CD8-positive, alpha-beta memory T cell (primary cell): ENCODE results near the gene FADS1. TPM values are rescaled to one million over a fixed set of nuclear protein-coding genes. Genes with fewer than 3 reads are reported as not detected.

Source experiments
- CTCF ChIA-PET: fragments of 350-600 bp; sonication (Branson Sonifier 250); formaldehyde crosslinking; loops from one replicate; lab custom pipeline; 2021; ENCODE audit warnings: antibody characterized with exemption; lab: Charles Lee
- POLR2A ChIA-PET: fragments of 350-600 bp; sonication (Branson Sonifier 250); formaldehyde crosslinking; loops from one replicate; lab custom pipeline; 2021; ENCODE audit warnings: antibody characterized with exemption; lab: Charles Lee
- DNase-seq, 5 donors: peaks; one replicate each; pipeline versions ENCODE4 v3.0.0 to v3.0.0-alpha.2; 2020 to 2022; ENCODE audit warnings: mixed read lengths in 1 of 5
- H3K27ac ChIP-seq: one replicate; pipeline ENCODE4 v1.7.0; 2013; ENCODE audit warnings: low read depth, mild to moderate bottlenecking, low read length, moderate library complexity
- H3K27me3 ChIP-seq: 2 replicates; pipeline ENCODE4 v1.7.0; 2013; ENCODE audit warnings: low read length, mild to moderate bottlenecking; ENCODE audit not compliant: insufficient read depth, poor library complexity, severe bottlenecking
- H3K36me3 ChIP-seq: 2 replicates; pipeline ENCODE4 v1.7.0; 2013; ENCODE audit warnings: mild to moderate bottlenecking, low read length, moderate library complexity; ENCODE audit not compliant: insufficient read depth
- H3K4me1 ChIP-seq: 2 replicates; pipeline ENCODE4 v1.7.0; 2013; ENCODE audit warnings: mild to moderate bottlenecking, low read length, moderate library complexity; ENCODE audit not compliant: insufficient read depth
- H3K4me3 ChIP-seq: 2 replicates; pipeline ENCODE4 v1.7.0; 2013; ENCODE audit warnings: mild to moderate bottlenecking, low read length
- H3K9me3 ChIP-seq: 2 replicates; pipeline ENCODE4 v1.7.0; 2013; ENCODE audit warnings: mild to moderate bottlenecking, low read length
- H3K27ac Mint-ChIP-seq, 8 donors: one replicate each; pipeline ENCODE4 v1.8.0; 2020 to 2021; ENCODE audit warnings: mixed read lengths in 8 of 8, mild to moderate bottlenecking in 6 of 8, inconsistent platforms in 3 of 8, moderate library complexity in 3 of 8
- H3K27me3 Mint-ChIP-seq, 2 donors: one replicate each; pipeline ENCODE4 v1.8.0; 2020 to 2021; ENCODE audit warnings: mixed read lengths in 2 of 2, mild to moderate bottlenecking in 1 of 2, moderate library complexity in 1 of 2
- H3K36me3 Mint-ChIP-seq, 3 donors: one replicate each; pipeline ENCODE4 v1.8.0; 2020 to 2021; ENCODE audit warnings: mixed read lengths in 3 of 3, inconsistent platforms in 1 of 3, mild to moderate bottlenecking in 1 of 3
- H3K4me1 Mint-ChIP-seq, 3 donors: one replicate each; pipeline ENCODE4 v1.8.0; 2020 to 2021; ENCODE audit warnings: mixed read lengths in 3 of 3, inconsistent platforms in 1 of 3, mild to moderate bottlenecking in 1 of 3
- H3K4me3 Mint-ChIP-seq, 7 donors: one replicate each; pipeline ENCODE4 v1.8.0; 2020 to 2021; ENCODE audit warnings: mixed read lengths in 7 of 7, mild to moderate bottlenecking in 6 of 7, moderate library complexity in 4 of 7, inconsistent platforms in 2 of 7
- H3K9me3 Mint-ChIP-seq, 5 donors: one replicate each; pipeline ENCODE4 v1.8.0; 2020 to 2022; ENCODE audit warnings: mixed read lengths in 5 of 5, mild to moderate bottlenecking in 3 of 5, moderate library complexity in 2 of 5, inconsistent platforms in 1 of 5
- polyA plus RNA-seq: library from polyadenylated mRNA; unstranded; fragments of 300-500 nt; fragmentation: Illumina TruSeq; gene quantifications from one replicate; pipeline ENCODE4 v1.2.3, GENCODE V29; 2021
- total RNA-seq, 2 experiments: library from RNA; stranded (reverse); gene quantifications; one replicate each; pipeline ENCODE4 v1.2.3, GENCODE V29; 2021

FADS1 gene
- total and polyA plus RNA-seq, 3 experiments from 2014 or later: 1.4 to 6.3 (median 6.3) TPM

DNA sequence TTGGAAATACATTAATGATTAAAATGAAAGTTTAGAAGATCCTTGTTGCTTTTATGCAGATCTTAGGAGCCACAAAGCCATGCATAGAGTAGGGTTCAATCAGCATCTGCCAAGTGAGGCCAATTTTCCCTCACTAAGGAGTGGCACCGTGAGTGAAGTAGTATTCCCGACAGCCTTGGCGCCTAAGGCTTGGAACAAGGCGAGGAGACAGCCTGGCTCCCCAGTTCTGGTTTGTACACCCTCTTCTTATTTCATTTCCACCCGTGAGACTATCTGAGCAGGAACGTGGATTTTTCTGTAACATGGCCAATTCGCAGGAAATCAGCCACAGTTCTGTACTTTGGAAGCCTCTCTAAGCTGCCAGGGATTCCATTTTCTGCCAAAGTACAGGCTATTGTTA, 33.9 kb upstream of the FADS1 start:
- no peaks in the 10 kb centered on the region for H3K9me3 ChIP-seq
- no peak overlapping the region for H3K4me3 ChIP-seq
- POLR2A ChIA-PET: no interaction called here
- CTCF ChIA-PET: no interaction called here
- H3K4me1 Mint-ChIP-seq: no peaks in the 10 kb centered on the region
- no peaks in the 10 kb centered on the region for H3K4me1 ChIP-seq
- no peak overlapping the region for H3K27ac Mint-ChIP-seq
- H3K27me3 Mint-ChIP-seq: peaks cover 0 to 1% of the 10 kb centered on the region in 2 donors
- no peak overlapping the region for H3K27ac ChIP-seq
- no peak for DNase-seq
- H3K36me3 ChIP-seq: no peaks in the 10 kb centered on the region
- peaks cover 0 to 7% (median 0%) of the 10 kb centered on the region in 3 donors for H3K36me3 Mint-ChIP-seq
- H3K27me3 ChIP-seq: no peaks in the 10 kb centered on the region
- H3K4me3 Mint-ChIP-seq: no peak overlapping the region
- no peaks in the 10 kb centered on the region for H3K9me3 Mint-ChIP-seq

GRCh38 chr11:61848631-61849030, 31.8 kb upstream of the FADS1 start:
- H3K36me3 Mint-ChIP-seq: peaks cover 0 to 7% (median 0%) of the 10 kb centered on the region in 3 donors
- Histone ChIP-seq H3K4me3 (no peak overlapping the region), H3K27ac (no peak overlapping the region), H3K4me1 (no peaks in the 10 kb centered on the region), H3K9me3 (no peaks in the 10 kb centered on the region), H3K27me3 (no peaks in the 10 kb centered on the region), H3K36me3 (no peaks in the 10 kb centered on the region)
- no peak overlapping the region for H3K4me3 Mint-ChIP-seq
- ChIA-PET CTCF (no interaction called here), POLR2A (no interaction called here)
- H3K9me3 Mint-ChIP-seq: no peaks in the 10 kb centered on the region
- H3K4me1 Mint-ChIP-seq: no peaks in the 10 kb centered on the region
- peaks cover 0 to 1% of the 10 kb centered on the region in 2 donors for H3K27me3 Mint-ChIP-seq
- no peak overlapping the region for H3K27ac Mint-ChIP-seq
- DNase-seq: no peak

DNA sequence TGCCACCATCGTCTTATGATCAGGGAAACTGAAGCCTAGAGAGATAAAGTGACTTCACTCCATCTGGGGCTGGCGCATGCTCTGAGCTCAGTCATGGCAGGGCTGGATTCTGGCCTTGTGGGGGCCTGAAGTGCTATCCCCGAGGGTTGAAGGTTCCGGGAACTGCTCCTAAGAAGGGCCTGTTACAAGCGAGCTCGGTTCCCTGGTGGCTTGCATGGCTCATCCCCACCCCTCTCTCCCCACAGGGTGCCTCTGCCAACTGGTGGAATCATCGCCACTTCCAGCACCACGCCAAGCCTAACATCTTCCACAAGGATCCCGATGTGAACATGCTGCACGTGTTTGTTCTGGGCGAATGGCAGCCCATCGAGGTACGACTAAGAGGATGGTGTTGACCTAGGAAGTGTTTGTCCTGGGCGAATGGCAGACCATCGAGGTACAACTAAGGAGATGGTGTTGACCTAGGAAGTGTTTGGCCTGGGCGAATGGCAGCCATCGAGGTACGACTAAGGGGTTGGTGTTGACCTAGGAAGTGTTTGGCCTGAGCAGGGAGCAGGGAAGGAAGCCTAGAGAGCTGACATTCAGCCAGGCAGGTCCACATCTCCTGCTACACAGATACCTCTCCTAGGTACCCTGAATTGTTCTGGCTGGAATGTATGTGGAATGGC, 31.2 kb upstream of the FADS1 start:
- Mint-ChIP-seq H3K4me3 (no peak overlapping the region), H3K36me3 (peaks cover 0 to 7% (median 0%) of the 10 kb centered on the region in 3 donors), H3K9me3 (no peaks in the 10 kb centered on the region), H3K27me3 (no peaks in the 10 kb centered on the region), H3K27ac (no peak overlapping the region), H3K4me1 (no peaks in the 10 kb centered on the region)
- Histone ChIP-seq H3K27me3 (no peaks in the 10 kb centered on the region), H3K4me1 (no peaks in the 10 kb centered on the region), H3K36me3 (no peaks in the 10 kb centered on the region), H3K4me3 (no peak overlapping the region), H3K9me3 (no peaks in the 10 kb centered on the region), H3K27ac (no peak overlapping the region)
- CTCF ChIA-PET: no interaction called here
- POLR2A ChIA-PET: no interaction called here
- no peak for DNase-seq

- Mint-ChIP-seq H3K9me3 (no peaks in the 10 kb centered on the region), H3K4me1 (no peaks in the 10 kb centered on the region), H3K27me3 (no peaks in the 10 kb centered on the region), H3K36me3 (peaks cover 0 to 7% (median 0%) of the 10 kb centered on the region in 3 donors), H3K27ac (no peak overlapping the region), H3K4me3 (no peak overlapping the region)
- ChIA-PET POLR2A (no interaction called here), CTCF (no interaction called here)
- Histone ChIP-seq H3K4me3 (no peak overlapping the region), H3K27ac (no peak overlapping the region), H3K36me3 (no peaks in the 10 kb centered on the region), H3K27me3 (no peaks in the 10 kb centered on the region), H3K9me3 (no peaks in the 10 kb centered on the region), H3K4me1 (no peaks in the 10 kb centered on the region)
- DNase-seq: no peak
Observed at GRCh38 chr11:61846362-61847020, 29.7 kb upstream of the FADS1 start.

DNA sequence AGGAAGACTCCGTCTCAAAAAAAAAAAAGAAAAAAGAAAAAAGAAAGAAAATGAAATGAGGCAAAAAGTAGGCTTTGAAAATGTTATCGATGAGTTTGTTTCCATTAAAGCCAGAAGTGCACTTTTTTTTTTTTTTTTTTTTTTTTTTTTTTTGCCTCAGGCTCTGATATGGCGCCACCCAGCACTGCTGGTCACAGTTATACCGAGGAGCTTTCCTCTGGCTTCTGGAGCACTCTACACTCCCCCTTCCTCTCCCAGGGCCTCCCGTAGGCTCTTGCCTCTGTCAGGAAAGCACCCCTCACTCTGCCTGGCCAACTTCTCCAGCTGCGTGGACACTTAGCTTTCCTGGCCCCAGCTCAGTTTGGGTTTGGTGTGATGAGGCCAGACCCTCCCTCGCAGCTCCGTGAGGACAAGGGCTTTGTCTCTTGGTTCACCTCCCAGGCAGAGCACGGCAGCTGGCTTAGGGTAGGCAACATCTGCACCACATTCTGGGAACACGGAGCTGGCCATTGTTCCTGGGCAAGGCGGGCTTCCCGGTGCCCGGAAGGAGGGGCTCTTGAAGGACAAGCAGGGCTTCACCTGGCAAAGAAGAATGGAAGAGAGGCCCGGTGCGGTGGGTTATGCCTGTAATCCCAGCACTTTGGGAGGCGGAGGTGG, 28.2 kb upstream of the FADS1 start:
- no peak for DNase-seq
- H3K27ac Mint-ChIP-seq: no peak overlapping the region

DNA sequence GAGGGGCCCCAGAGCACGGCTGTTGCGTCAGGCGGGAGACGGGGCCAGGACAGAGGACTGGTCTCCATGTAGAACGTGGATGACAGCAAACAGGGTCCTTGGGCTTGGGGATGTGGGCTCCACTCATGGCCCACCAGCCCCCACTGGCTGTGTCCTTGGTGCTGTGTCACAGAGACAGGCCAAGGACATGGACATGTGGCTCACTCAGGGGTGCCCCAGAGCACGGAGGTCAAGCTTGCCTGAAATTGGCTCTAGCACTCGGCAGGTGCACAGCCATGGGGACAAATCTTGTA, 25.7 kb upstream of the FADS1 start:
- H3K27ac ChIP-seq: peak overlapping the region; percentile 73
- Mint-ChIP-seq H3K36me3 (peaks cover 0 to 8% (median 0%) of the 10 kb centered on the region in 3 donors), H3K9me3 (no peaks in the 10 kb centered on the region), H3K27me3 (no peaks in the 10 kb centered on the region), H3K4me1 (no peaks in the 10 kb centered on the region), H3K4me3 (no peak overlapping the region), H3K27ac (no peak overlapping the region)
- H3K36me3 ChIP-seq: no peaks in the 10 kb centered on the region
- DNase-seq: no peak
- no peaks in the 10 kb centered on the region for H3K4me1 ChIP-seq
- no peak overlapping the region for H3K4me3 ChIP-seq
- no peaks in the 10 kb centered on the region for H3K27me3 ChIP-seq
- POLR2A ChIA-PET: no interaction called here
- CTCF ChIA-PET: no interaction called here
- no peaks in the 10 kb centered on the region for H3K9me3 ChIP-seq

More for the DNA sequence above, 28.2 kb upstream of the FADS1 start:
- Histone ChIP-seq H3K4me3 (no peak overlapping the region), H3K9me3 (no peaks in the 10 kb centered on the region), H3K27ac (no peak overlapping the region), H3K27me3 (no peaks in the 10 kb centered on the region), H3K4me1 (no peaks in the 10 kb centered on the region), H3K36me3 (no peaks in the 10 kb centered on the region)
- no peaks in the 10 kb centered on the region for H3K27me3 Mint-ChIP-seq
- ChIA-PET POLR2A (no interaction called here), CTCF (interaction anchor here (1.2 kb wide), 1 partner anchor 54 kb away, joined by 4 read pairs; no protein-coding TSS in a partner anchor)
- no peaks in the 10 kb centered on the region for H3K4me1 Mint-ChIP-seq
- no peak overlapping the region for H3K4me3 Mint-ChIP-seq
- no peaks in the 10 kb centered on the region for H3K9me3 Mint-ChIP-seq
- H3K36me3 Mint-ChIP-seq: peaks cover 0 to 5% (median 0%) of the 10 kb centered on the region in 3 donors

- Mint-ChIP-seq H3K36me3 (peaks cover 0 to 7% (median 0%) of the 10 kb centered on the region in 3 donors), H3K9me3 (no peaks in the 10 kb centered on the region), H3K27ac (no peak overlapping the region), H3K4me1 (no peaks in the 10 kb centered on the region), H3K4me3 (no peak overlapping the region), H3K27me3 (no peaks in the 10 kb centered on the region)
- ChIA-PET CTCF (no interaction called here), POLR2A (no interaction called here)
- Histone ChIP-seq H3K27me3 (no peaks in the 10 kb centered on the region), H3K36me3 (no peaks in the 10 kb centered on the region), H3K4me1 (no peaks in the 10 kb centered on the region), H3K4me3 (no peak overlapping the region), H3K27ac (peak overlapping the region; percentile 73), H3K9me3 (no peaks in the 10 kb centered on the region)
- DNase-seq: no peak
Observed at GRCh38 chr11:61841636-61842527, 25.1 kb upstream of the FADS1 start.
